GM18498 (cell line): ENCODE data around the gene GLIS2.
"Not testable (repeated sequence)": the region's sequence is repeated elsewhere in the genome, so short reads cannot be mapped to it uniquely, and the experiment has no call there.

Source experiments
- ATAC-seq: cut with Tn5 transposase; IDR thresholded peaks from one replicate; pipeline ENCODE4 v1.9.1; 2021; ENCODE audit warnings: mild to moderate bottlenecking, moderate library complexity; ENCODE audit not compliant: unreplicated experiment

GLIS2 gene

DNA sequence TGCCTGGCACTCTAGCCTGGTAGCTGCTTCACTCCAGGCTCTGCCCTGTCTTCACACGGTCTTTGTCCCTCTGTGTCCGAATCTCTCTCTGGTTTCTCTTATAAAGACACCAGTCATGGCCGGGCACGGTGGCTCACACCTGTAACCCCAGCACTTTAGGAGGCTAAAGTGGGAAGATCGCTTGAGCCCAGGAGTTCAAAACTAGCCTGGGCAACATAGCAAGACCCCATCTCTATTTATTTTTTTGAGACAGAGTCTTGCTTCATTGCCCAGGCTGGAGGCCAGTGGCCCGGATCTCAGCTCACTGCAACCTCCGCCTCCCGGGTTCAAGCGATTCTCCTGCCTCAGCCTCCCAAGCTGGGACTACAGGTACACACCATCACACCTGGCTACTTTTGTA lies 17.8 kb downstream of the GLIS2 start:
- not testable (repeated sequence) for ATAC-seq

DNA sequence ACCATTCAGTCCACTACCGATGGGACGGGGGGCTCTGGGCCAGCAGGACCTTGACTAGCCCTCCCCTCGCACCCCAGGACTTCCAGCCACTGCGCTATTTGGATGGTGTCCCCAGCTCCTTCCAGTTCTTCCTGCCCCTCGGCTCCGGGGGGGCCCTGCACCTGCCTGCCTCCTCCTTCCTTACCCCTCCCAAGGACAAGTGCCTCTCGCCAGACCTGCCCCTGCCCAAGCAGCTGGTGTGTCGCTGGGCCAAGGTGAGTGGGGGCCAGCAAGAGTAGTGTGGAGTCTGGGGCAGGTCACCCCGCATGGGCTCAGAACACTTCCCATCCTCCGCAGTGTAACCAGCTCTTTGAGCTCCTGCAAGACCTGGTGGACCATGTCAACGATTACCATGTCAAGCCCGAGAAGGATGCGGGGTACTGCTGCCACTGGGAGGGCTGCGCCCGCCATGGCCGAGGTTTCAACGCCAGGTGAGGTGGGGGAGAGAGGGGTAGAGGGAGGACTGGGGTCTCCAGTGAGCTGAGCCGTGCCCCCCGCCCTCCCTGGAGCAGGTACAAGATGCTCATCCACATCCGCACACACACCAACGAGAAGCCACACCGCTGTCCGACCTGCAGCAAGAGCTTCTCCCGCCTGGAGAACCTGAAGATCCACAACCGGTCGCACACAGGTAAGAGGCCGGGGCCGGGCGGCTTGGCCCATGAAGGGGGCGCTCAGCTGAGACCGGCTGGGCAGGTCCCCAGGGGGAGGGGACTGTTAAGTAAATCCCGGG lies 19.0 kb downstream of the GLIS2 start:
- ATAC-seq = no peak

DNA sequence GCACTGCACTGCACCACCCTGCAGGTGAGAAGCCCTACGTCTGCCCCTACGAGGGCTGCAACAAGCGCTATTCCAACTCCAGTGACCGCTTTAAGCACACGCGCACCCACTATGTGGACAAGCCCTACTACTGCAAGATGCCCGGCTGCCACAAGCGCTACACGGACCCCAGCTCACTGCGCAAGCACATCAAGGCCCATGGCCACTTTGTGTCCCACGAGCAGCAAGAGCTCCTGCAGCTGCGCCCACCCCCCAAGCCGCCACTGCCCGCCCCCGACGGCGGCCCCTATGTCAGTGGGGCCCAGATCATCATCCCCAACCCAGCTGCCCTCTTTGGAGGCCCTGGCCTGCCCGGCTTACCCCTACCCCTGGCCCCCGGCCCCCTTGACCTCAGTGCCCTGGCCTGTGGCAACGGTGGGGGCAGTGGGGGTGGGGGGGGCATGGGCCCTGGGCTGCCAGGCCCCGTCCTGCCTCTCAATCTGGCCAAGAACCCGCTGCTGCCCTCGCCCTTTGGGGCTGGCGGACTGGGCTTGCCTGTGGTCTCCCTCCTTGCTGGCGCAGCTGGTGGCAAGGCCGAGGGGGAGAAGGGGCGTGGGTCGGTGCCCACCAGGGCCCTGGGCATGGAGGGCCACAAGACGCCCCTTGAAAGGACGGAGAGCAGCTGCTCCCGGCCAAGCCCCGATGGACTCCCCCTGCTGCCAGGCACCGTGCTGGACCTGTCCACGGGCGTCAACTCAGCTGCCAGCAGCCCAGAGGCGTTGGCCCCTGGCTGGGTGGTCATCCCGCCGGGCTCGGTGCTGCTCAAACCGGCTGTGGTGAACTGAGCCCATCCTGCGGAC lies 21.1 kb downstream of the GLIS2 start:
- ATAC-seq = no peak

DNA sequence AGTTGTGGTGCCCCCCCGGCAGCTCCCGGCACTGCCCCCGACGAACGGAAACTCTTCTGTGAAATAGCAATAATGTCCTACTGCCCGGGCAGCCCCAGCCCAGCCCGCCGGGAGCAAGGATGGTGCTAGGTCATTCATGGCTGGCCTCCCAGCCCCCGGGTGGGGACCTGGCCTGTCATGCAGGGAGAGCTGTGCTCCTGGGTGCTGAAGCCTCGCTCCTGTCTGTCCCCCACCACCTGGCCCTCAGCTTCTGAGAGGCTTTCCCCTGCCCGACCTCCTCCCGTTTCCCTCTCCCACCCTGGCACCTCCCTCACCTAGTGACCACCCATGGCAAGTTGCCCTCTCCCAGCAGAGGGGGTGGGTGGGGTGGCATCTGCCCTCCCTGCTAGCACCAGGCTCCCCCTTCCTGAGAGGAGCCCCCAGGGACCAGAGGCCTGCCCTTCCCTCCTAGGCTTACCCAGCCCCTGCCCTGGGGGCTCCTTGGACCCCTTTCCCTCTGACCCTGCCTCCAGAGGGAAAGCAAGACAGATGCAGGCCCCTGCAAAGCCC lies 21.7 kb downstream of the GLIS2 start:
- ATAC-seq = no peak

DNA sequence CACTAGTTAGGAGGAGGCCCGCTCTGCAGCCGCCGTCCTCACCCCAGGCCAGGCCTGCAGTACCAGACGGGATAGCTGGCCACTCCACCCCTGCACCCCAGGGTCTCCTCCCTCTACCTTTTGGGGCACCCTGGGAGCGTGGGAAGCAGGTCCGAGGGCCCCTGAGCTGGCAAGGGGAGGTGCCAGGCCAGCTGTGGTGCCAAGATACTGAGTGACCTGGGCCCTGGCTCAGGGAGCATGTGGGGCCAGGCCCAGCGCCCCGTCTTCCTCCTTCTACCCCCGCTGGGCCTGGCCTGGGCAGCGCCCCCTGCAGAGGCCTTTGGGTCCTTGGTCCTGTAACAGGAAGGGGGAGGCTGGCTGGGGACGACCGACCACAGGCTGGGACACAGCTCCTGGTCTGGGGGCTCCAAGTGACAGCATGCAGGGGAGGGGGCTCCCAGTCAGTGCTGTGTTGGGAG lies 22.3 kb downstream of the GLIS2 start:
- ATAC-seq = no peak

DNA sequence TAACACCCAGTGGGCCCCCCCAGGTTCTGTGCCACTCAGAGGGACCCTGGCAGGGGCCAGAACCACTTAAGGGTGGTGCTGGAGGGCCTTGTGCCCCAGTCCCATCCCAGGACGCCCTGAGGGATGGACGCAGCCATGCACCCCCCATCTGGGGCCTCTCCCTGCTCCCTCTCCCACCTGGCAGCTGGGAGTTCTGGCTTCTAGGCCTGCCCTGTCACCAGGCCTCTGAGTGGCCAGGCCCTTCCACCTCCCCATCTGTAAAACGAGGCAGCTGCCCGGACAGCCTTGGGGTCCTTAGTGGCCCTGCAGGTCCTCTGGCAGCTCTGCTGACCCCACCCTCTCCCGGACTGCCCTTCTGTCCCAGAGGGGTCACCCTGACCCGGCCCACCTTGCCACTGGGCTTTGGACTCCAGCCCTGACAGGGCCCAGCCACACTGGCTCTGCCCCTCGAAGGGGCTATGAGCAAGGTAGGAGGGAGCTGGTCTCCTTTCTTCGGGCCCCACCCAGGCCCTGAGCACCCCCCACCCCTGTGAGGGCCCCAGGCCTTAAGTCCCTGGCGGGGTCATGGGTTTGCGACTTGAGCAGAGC lies 22.9 kb downstream of the GLIS2 start:
- no peak for ATAC-seq

DNA sequence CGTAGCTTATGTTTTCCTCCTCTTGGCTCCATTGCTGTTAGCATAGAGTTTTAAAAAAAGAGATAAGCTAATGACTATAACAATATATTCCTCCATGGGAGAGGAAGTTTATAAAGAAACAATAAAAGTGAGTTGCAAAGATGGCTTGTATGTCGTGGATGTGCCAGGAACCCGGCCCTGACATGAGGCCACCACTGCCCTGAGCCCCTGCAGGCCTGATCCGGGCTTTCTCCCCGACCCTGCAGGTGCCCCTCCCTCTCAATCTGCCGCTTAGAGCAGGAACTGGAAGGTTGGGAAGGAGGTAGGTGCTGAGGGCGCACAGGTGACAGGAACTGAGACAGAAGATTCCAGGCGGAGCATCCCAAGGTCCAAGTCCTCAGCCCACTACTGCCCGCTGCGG lies 23.6 kb downstream of the GLIS2 start:
- no peak for ATAC-seq

DNA sequence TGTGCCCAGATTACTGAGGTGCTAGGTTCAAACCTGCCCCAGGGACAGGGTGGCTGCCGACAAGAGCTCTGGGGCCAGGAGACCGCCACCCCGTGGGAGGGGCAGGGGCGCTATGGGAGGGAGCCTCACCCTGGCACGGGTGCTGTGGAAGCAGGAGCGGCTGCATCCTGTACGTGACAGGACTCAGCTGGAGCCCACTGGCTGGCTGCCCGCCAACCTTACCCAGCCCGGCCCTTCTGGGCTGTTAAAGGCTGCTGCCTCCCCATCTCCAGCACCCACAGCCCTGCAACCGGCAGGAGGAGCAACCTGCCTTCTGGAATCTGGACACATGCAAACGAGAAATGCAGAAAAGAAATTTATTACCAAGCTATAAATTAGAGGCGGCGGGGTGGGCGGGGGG lies 24.0 kb downstream of the GLIS2 start:
- ATAC-seq = no peak

DNA sequence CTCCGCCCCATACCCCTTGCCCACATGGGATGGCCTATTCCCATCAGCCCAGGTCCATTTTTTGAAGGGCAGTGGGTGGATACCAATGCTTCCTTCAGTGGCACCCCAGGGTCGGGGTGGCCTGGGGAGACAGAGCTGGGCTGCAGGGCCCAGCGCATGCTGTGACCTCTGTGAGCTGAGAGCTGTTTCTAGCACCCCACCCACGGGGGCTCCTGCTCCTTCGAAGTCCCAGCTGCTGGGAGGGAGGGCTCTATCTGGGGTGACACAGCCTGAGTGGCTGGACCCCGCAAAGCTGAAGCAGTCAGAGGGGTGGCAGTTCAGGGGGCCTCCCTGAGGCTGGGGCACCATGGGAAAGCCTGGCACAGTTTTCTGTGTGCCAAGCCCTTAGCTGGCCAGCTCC lies 24.6 kb downstream of the GLIS2 start:
- no peak for ATAC-seq

DNA sequence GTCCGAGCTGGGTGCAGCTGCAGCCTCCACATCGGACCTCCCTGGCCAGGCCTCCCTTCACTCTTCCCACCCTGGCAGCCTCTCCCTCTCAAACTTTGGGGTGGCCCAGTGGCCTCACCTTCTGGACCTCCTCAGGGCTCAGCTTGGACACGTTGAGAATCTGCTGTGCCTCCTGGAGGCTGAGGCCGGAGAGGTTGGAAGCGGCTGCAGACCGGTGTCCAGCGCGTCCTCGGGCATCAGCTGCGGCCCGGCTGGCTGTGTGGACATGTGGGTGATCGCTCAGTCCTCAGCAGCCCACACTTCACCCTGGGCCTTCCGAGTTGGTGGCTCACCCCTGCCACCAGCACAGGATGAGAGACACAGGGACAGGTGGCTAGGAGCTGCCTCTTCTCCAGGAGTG lies 25.4 kb downstream of the GLIS2 start:
- no peak for ATAC-seq

DNA sequence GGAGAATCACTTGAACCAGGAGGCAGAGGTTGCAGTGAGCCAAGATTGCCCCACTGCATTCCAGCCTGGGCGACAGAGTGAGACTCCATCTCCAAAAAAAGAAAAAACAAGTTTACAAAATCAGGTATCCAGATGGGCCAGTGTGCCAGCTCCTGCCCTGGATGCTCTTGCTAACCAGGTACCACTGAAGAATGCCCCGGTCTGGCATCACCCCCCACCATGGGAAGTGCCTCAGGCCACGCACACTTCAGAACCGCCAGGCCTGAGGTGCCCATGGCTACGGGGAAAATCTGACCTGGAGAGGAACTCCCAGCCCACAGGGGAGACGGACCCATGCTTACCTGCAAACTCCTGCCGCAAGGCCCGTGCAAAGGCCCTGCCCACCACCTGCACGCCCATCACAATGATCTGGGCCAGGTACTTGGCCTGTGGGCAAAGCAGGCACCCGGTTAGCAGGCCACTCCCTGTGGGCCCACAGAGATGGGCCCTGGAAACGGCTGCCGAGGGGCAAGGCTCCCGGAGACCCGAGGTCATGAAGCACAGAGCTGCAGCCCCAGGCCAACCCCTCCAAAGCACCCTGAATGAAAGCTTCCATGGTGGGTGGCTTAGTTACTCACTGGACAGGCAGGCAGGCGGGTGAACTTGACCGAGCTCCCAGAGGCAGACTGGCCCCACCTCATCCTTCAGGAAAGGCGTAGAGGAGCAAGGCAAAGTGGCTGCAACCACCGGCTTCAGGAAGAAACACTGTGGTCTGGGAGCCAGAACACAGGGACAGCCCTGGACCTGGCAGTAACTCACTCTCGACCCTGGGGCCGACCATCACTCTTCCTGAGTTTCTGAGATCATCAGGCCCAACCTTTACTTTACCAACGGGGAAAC lies 27.2 kb downstream of the GLIS2 start:
- ATAC-seq = no peak

DNA sequence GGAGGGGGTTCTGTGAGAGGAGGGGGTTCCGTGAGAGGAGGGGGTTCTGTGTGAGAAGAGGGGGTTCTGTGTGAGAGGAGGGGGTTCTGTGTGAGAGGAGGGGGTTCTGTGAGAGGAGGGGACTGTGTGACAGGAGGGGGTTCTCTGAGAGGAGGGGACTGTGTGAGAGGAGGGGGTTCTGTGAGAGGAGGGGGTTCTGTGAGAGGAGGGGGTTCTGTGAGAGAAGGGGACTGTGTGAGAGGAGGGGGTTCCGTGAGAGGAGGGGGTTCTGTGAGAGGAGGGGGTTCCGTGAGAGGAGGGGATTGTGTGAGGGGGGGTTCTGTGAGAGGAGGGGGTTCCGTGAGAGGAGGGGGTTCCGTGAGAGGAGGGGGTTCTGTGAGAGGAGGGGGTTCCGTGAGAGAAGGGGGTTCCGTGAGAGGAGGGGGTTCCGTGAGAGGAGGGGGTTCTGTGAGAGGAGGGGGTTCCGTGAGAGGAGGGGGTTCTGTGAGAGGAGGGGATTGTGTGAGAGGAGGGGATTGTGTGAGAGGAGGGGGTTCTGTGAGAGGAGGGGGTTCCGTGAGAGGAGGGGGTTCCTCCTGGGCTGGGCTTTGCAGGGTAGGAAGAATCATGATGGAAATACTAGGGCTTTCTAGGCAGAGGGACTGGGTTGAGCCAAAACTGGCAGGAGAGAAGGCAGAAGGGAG lies 28.6 kb downstream of the GLIS2 start:
- not testable (repeated sequence) for ATAC-seq

DNA sequence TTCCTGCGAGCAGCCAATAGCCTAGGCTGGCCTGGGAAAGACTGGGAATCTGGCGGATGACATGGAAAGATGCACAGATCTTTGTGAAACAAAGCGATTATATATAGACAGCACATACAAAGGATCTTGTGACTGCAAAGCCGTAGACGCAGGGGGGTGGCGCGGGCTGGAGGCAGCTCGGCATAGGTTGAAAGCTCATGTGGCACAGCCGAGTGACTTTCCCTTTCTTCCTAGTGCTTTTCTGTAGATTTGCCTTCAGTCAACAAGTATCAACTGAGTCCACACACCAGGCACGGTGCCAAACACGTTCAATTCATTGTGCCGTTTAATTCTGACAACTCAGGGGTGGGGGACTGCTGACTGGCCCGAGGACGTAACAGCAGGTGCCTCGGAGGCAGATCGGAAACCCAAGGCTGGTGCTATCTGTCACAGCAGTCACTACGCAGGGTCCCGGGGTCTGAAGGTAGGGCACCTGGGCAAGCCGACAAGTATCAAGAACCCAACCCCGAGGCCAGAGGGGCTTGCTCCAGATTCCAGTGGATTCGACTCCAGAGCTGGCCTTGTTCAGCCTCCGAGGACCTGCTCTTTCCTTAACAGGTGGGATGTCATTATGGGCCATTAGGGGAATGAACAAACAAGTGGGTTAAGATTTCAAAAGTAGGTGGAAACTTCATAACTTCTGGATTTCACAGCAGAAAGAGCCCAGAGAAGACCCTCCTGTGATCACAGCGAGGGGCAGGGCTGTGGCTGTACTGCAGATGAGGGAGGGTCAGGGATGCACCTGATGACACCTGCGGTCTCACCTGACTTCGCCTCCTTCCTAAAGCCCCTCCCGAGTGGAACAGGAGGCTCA lies 29.3 kb downstream of the GLIS2 start:
- no peak for ATAC-seq

DNA sequence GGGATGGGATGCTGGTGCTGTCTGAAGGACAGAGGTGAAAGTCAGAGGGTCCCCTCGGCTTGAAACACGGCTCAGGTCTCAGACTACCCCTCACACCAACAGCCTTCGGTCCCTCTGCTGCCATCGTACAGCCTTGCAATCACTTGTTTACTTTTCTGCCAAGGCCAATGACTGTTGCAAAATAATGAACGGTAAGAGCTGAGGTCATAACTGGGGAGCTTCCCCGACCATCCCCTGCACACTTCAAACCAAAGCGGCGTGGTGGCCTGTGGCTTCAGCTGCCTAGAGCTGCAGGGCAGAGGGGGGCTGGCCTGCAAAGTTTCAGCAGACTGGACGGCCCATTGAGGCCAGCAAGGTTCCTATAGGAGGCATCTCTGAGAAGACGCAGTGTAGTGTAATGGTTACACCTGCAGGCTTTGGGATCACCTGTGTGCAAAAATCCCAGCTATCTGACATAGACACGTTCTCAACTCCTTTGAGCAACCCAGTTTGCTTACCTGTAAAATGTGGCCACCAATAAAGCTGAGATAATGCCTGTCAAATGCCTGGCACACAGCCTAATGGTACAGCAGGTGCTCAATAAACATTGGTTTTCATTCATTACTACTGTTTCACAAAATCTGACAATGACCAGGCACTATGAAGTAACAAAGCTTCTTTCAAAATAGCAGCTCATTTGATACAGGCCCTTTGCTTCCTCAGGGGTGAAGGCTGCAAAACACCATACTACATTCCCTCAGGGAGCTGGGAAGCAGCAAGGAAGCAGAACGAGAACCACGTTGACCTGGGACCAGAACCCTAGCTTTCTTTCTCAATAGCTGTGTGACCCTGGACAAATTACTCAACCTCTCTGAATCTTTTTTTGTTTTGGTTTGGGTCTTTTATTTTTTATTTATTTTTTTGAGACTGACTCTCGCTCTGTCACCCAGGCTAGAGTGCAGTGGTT lies 30.2 kb downstream of the GLIS2 start:
- no peak for ATAC-seq

DNA sequence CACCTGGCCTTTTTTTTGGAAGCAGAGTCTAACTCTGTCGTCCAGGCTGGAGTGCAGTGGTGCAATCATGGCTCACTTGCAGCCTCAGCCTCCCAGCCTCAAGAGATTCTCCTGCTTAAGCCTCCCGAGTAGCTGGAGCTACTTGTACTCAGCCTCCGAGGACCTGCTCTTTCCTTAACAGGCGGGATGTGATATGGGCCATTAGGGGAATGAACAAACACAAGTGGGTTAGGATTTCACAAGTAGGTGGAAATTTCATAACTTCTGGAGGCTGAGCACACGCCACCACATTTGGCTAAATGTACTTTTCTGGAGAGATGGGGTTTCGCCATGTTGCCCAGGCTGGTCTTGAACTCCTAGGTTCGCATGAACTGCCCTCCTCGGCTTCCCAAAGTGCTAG lies 31.1 kb downstream of the GLIS2 start:
- no peak for ATAC-seq

DNA sequence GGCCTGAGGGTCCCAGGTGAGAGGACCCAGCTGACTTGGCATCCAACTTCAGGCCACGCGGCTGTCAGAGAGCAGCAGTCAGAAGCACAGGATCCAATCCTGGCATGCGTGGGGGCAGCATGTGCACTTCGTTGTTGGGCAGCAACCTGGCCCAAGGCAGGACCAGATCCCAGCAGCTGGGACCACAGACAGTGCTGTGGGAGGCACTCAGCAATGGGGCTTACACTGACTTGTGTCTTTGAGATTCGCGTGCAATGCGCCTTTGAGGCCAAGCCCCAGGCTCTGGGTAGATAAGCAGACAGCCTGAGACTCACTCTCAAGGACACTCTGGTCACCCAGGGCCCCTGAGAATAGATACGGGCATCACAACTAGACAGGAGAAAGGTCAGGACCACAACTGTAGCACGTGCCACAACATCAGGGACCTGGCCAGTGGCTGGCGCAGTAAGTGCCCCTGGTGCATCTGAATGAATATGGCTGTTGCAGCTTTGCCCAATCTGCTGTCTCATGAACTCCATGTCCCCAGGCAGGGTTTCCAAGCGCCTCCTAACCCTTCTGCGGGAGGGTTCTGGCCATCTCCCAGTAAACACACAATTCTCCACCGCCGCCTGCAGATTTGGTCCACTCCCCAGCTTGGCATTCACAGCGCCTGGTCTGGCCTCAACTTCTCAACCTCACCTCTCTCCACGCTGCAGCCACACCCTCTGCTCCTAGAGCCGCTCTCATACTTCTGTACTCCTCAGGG lies 32.1 kb downstream of the GLIS2 start:
- no peak for ATAC-seq

DNA sequence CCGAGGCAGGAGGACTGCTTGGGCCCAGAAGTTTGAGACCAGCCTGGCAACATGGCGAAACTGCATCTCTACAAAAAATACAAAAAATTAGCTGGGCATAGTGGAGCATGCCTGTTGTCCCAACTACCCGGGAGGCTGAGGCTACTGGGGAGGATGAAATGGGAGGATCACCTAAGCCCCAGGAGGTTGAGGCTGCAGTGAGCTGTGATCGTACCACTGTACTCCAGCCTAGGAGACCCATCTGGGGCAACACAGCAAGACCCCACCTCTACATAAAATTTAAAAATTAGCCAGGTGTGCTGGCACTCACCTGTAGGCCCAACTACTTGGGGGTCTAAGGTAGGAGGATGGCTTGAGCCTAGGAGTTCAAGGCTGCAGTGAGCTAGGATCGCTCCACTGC lies 33.5 kb downstream of the GLIS2 start:
- ATAC-seq = no peak
